ENCODE measurements around the gene COBL. TPM values are rescaled to one million over a fixed set of nuclear protein-coding genes. Genes with fewer than 3 reads are reported as not detected.
A peak's percentile ranks its signal among the peaks of the same experiment; 100 is the strongest.

The COBL gene
- total RNA-seq, 1 experiment from 2014 or later: 52.3 TPM

- no peak overlapping the region for H3K27ac ChIP-seq (ENCODE audit: insufficient read length, low read depth, low read length)
- H3K27me3 Mint-ChIP-seq (ENCODE audit: low read depth): peaks cover 2% of the 10 kb centered on the region
Measured at GRCh38 chr7:51009716-51010496, 306.7 kb downstream of the COBL start.

More at GRCh38 chr7:51009716-51010496, 306.7 kb downstream of the COBL start:
- Histone ChIP-seq H2BK12ac (ENCODE audit: insufficient read length, low read depth, low read length) (no peak overlapping the region), H3T11ph (ENCODE audit: low read length) (no peak overlapping the region), H3K9ac (ENCODE audit: extremely low read depth, insufficient read length, low read length) (no peak overlapping the region), H3K4ac (ENCODE audit: low read depth, low read length) (no peak overlapping the region), H3K56ac (ENCODE audit: insufficient read length, low read depth, low read length) (no peak overlapping the region), H2AK5ac (ENCODE audit: insufficient read length, low read length) (no peak overlapping the region), H3K18ac (ENCODE audit: insufficient read length, low read depth, low read length) (no peak overlapping the region), H4K8ac (replicated peaks; ENCODE audit: insufficient read length, low read depth, low read length) (no peak overlapping the region), H3K79me2 (ENCODE audit: insufficient read depth, low read length) (no peaks in the 10 kb centered on the region), H2BK120ac (ENCODE audit: low read depth, low read length, poor library complexity, severe bottlenecking) (no peak overlapping the region), H3K79me1 (ENCODE audit: insufficient read depth, low read depth, low read length, poor library complexity, severe bottlenecking) (no peaks in the 10 kb centered on the region), H4K91ac (ENCODE audit: insufficient read length, low read depth, low read length) (no peak overlapping the region), H4K20me1 (ENCODE audit: control insufficient read depth, insufficient read depth, insufficient read length) (no peaks in the 10 kb centered on the region), H3K14ac (ENCODE audit: insufficient read depth, low read length) (no peak overlapping the region; the same call in 1 of the 2 replicates), H2BK15ac (ENCODE audit: low read depth, low read length) (no peak overlapping the region), H3K9me3 (ENCODE audit: control insufficient read depth, low read depth, low read length) (no peaks in the 10 kb centered on the region), H4K5ac (ENCODE audit: insufficient read length, low read depth, low read length) (no peak overlapping the region), H3K23ac (ENCODE audit: insufficient read length, low read depth, low read length) (no peak overlapping the region), H3K27me3 (ENCODE audit: insufficient read depth, low read length) (no peaks in the 10 kb centered on the region), H3K4me2 (ENCODE audit: insufficient read depth, insufficient read length, low read length) (no peak overlapping the region), H2BK20ac (ENCODE audit: low read depth, low read length, poor library complexity, severe bottlenecking) (no peak overlapping the region), H2AFZ (ENCODE audit: low read length) (no peak overlapping the region), H3K23me2 (ENCODE audit: insufficient read length, low read depth, low read length, poor library complexity, severe bottlenecking) (no peaks in the 10 kb centered on the region), H3K4me1 (ENCODE audit: insufficient read depth, low read length) (no peaks in the 10 kb centered on the region), H2BK5ac (ENCODE audit: insufficient read length, low read length) (no peak overlapping the region)
- H3K36me3 Mint-ChIP-seq (ENCODE audit: insufficient read depth in 1 of 3, low read depth in 3 of 3): no peaks in the 10 kb centered on the region; a peak in 2 of 7 replicates
- WGBS (ENCODE audit: extremely low coverage, insufficient read length, low lambda C conversion rate): no CpG with 5 or more reads among the region's 17 CpGs
- no peak overlapping the region; a peak in 1 of 7 replicates for H3K27ac Mint-ChIP-seq
- H3K4me1 Mint-ChIP-seq: no peaks in the 10 kb centered on the region
- no peak for TF ChIP-seq CTCF (conservative IDR thresholded peaks at IDR 0.05)
- H3K9me3 Mint-ChIP-seq: no peaks in the 10 kb centered on the region
- DNase-seq: no peak
- H3K4me3 Mint-ChIP-seq: peak overlapping the region in 1 of 2 experiments; percentile 38; a peak in 1 of 5 replicates

All from H9 (cell line).